Measurements from ENCODE around the gene PSMC2. TPM values are rescaled to one million over a fixed set of nuclear protein-coding genes. Genes with fewer than 3 reads are reported as not detected.
"Not testable (repeated sequence)": the region's sequence is repeated elsewhere in the genome, so short reads cannot be mapped to it uniquely, and the experiment has no call there.

PSMC2 gene
- total and polyA plus RNA-seq, 4 donors = 92.2 to 158 (median 97.1) TPM

- TF ChIP-seq HNF4A (conservative IDR thresholded peaks at IDR 0.05) = peak in 1 of 2 donors; percentile 13
- not testable (repeated sequence) for DNase-seq (ENCODE audit: low spot score)
- WGBS = 69% methylated on average over 7 of the region's 7 CpGs
Measured at GRCh38 chr7:103405789-103406613, 58.6 kb downstream of the PSMC2 start.

GRCh38 chr7:103412151-103412550, 64.7 kb downstream of the PSMC2 start:
- TF ChIP-seq CTCF (IDR thresholded peaks at IDR 0.05; ENCODE audit: low read depth, low read length, missing input control) (no peak), HNF4A (conservative IDR thresholded peaks at IDR 0.05) (no peak)
- no peak for DNase-seq (ENCODE audit: low spot score)
- Histone ChIP-seq H3K27ac (ENCODE audit: low read depth in 1 of 2, low read length in 2 of 2) (no peak overlapping the region), H3K9me3 (ENCODE audit: control insufficient read depth in 4 of 4, low read length in 3 of 4) (no peaks in the 10 kb centered on the region), H3K36me3 (ENCODE audit: control insufficient read depth in 4 of 4, insufficient read depth in 3 of 4, low read depth in 1 of 4, low read length in 3 of 4) (no peaks in the 10 kb centered on the region), H3K4me1 (ENCODE audit: control insufficient read depth in 4 of 4, insufficient read depth in 4 of 4, low read length in 3 of 4) (no peaks in the 10 kb centered on the region), H3K9ac (ENCODE audit: low read depth in 1 of 2, low read length in 2 of 2) (no peak overlapping the region), H3K27me3 (ENCODE audit: control insufficient read depth in 4 of 4, insufficient read depth in 4 of 4, low read length in 3 of 4) (no peaks in the 10 kb centered on the region), H3K4me3 (ENCODE audit: low read depth in 1 of 3, low read length in 3 of 3) (no peak overlapping the region)
- WGBS = 92% methylated on average over 1 of the region's 1 CpG

More at GRCh38 chr7:103405789-103406613, 58.6 kb downstream of the PSMC2 start:
- H3K4me1 ChIP-seq (ENCODE audit: control insufficient read depth in 4 of 4, insufficient read depth in 4 of 4, low read length in 3 of 4) = peaks cover 0 to 12% (median under 1%) of the 10 kb centered on the region in 4 donors
- not testable (repeated sequence) for H3K36me3 ChIP-seq (ENCODE audit: control insufficient read depth in 4 of 4, insufficient read depth in 3 of 4, low read depth in 1 of 4, low read length in 3 of 4); H3K27ac ChIP-seq (ENCODE audit: low read depth in 1 of 2, low read length in 2 of 2); H3K27me3 ChIP-seq (ENCODE audit: control insufficient read depth in 4 of 4, insufficient read depth in 4 of 4, low read length in 3 of 4); H3K9me3 ChIP-seq (ENCODE audit: control insufficient read depth in 4 of 4, low read length in 3 of 4); H3K9ac ChIP-seq (ENCODE audit: low read depth in 1 of 2, low read length in 2 of 2); H3K4me3 ChIP-seq (ENCODE audit: low read depth in 1 of 3, low read length in 3 of 3)

- no peak overlapping the region for H3K4me3 ChIP-seq (ENCODE audit: low read depth in 1 of 3, low read length in 3 of 3)
- WGBS = 87% methylated on average over 5 of the region's 5 CpGs
Measured at GRCh38 chr7:103413407-103413806, 66.0 kb downstream of the PSMC2 start.

More at GRCh38 chr7:103413407-103413806, 66.0 kb downstream of the PSMC2 start:
- H3K9ac ChIP-seq (ENCODE audit: low read depth in 1 of 2, low read length in 2 of 2) = no peak overlapping the region
- H3K27me3 ChIP-seq (ENCODE audit: control insufficient read depth in 4 of 4, insufficient read depth in 4 of 4, low read length in 3 of 4) = no peaks in the 10 kb centered on the region
- H3K9me3 ChIP-seq (ENCODE audit: control insufficient read depth in 4 of 4, low read length in 3 of 4) = no peaks in the 10 kb centered on the region
- H3K27ac ChIP-seq (ENCODE audit: low read depth in 1 of 2, low read length in 2 of 2) = no peak overlapping the region
- no peaks in the 10 kb centered on the region for H3K36me3 ChIP-seq (ENCODE audit: control insufficient read depth in 4 of 4, insufficient read depth in 3 of 4, low read depth in 1 of 4, low read length in 3 of 4)
- no peak for DNase-seq (ENCODE audit: low spot score)
- no peaks in the 10 kb centered on the region for H3K4me1 ChIP-seq (ENCODE audit: control insufficient read depth in 4 of 4, insufficient read depth in 4 of 4, low read length in 3 of 4)
- TF ChIP-seq GABPA (IDR thresholded peaks at IDR 0.05 in 1 of 2, conservative IDR thresholded peaks at IDR 0.05 in 1 of 2) = no peak
- TF ChIP-seq YY1 (IDR thresholded peaks at IDR 0.05) = no peak
- TF ChIP-seq RAD21 (IDR thresholded peaks at IDR 0.05) = no peak
- TF ChIP-seq RXRA (IDR thresholded peaks at IDR 0.05) = no peak
- no peak for TF ChIP-seq FOXA1 (IDR thresholded peaks at IDR 0.05)
- TF ChIP-seq ZBTB33 (IDR thresholded peaks at IDR 0.05) = no peak
- TF ChIP-seq TAF1 (conservative IDR thresholded peaks at IDR 0.05) = no peak
- TF ChIP-seq EGR1 (IDR thresholded peaks at IDR 0.05; ENCODE audit: low read depth in 2 of 2) = no peak
- TF ChIP-seq NR2F2 (IDR thresholded peaks at IDR 0.05) = no peak
- TF ChIP-seq ATF3 (IDR thresholded peaks at IDR 0.05) = no peak
